Loucy (cell line): ENCODE data around the gene OR2D2.

ENCODE experiments used
- CTCF ChIP-seq: fragments of 200-600 bp; sonication (generic); conservative IDR thresholded peaks from 2 replicates; pipeline ENCODE4 v1.5.1; 2014; ENCODE audit warnings: mild to moderate bottlenecking, antibody characterized with exemption, low read length
- EZH2phosphoT487 ChIP-seq: fragments of 200-600 bp; IDR thresholded peaks from 2 replicates; pipeline ENCODE4 v1.6.1; 2018; ENCODE audit warnings: antibody characterized with exemption, mild to moderate bottlenecking, moderate library complexity, borderline replicate concordance

- TF ChIP-seq CTCF (no peak), EZH2phosphoT487 (no peak)
Observed at GRCh38 chr11:6927030-6927617, 34.8 kb upstream of the OR2D2 start.
